CD4-positive, CD25-positive, alpha-beta regulatory T cell (primary cell): ENCODE results near the gene SLF2. TPM values are rescaled to one million over a fixed set of nuclear protein-coding genes. Genes with fewer than 3 reads are reported as not detected.

ENCODE experiments used
- ATAC-seq, 2 donors: fragments of 150-1000 bp; cut with Tn5 transposase; one replicate each; pipeline ENCODE4 v1.10.0; 2021; ENCODE audit warnings: low read depth in 2 of 2, moderate number of reproducible peaks in 2 of 2, moderate library complexity in 1 of 2
- DNase-seq, 3 donors: peaks; one replicate each; pipeline versions ENCODE4 v3.0.0 to v3.0.0-alpha.2; 2012 to 2022; ENCODE audit warnings: mixed read lengths in 1 of 3
- H3K27ac ChIP-seq: one replicate; pipeline ENCODE4 v1.7.0; 2013; ENCODE audit warnings: mild to moderate bottlenecking, low read length; ENCODE audit not compliant: insufficient read depth, poor library complexity, severe bottlenecking
- H3K27me3 ChIP-seq: one replicate; pipeline ENCODE4 v1.7.0; 2013; ENCODE audit warnings: low read length; ENCODE audit not compliant: control insufficient read depth, insufficient read depth
- H3K36me3 ChIP-seq: one replicate; pipeline ENCODE4 v1.7.0; 2013; ENCODE audit warnings: mild to moderate bottlenecking, low read length, moderate library complexity; ENCODE audit not compliant: control insufficient read depth, insufficient read depth
- H3K4me1 ChIP-seq: 2 replicates; pipeline ENCODE4 v1.7.0; 2013; ENCODE audit warnings: mild to moderate bottlenecking, low read length; ENCODE audit not compliant: insufficient read depth, control insufficient read depth, poor library complexity, severe bottlenecking
- H3K4me3 ChIP-seq: one replicate; pipeline ENCODE4 v1.7.0; 2013; ENCODE audit warnings: low read depth, mild to moderate bottlenecking, low read length, moderate library complexity
- H3K9me3 ChIP-seq, 2 experiments: 1 replicate in 1 of 2; 2 replicates in 1 of 2; pipeline ENCODE4 v1.7.0; 2013; ENCODE audit warnings: low read length in 2 of 2, mild to moderate bottlenecking in 1 of 2, moderate library complexity in 1 of 2; ENCODE audit not compliant: control insufficient read depth in 2 of 2
- H3K27ac Mint-ChIP-seq, 3 donors: one replicate each; pipeline ENCODE4 v1.8.0; 2020 to 2022; ENCODE audit warnings: mild to moderate bottlenecking in 3 of 3, mixed read lengths in 3 of 3, moderate library complexity in 2 of 3
- H3K27me3 Mint-ChIP-seq: one replicate; pipeline ENCODE4 v1.8.0; 2022; ENCODE audit warnings: mild to moderate bottlenecking, mixed read lengths
- H3K36me3 Mint-ChIP-seq: one replicate; pipeline ENCODE4 v1.8.0; 2020; ENCODE audit warnings: mixed read lengths
- H3K4me1 Mint-ChIP-seq, 4 donors: one replicate each; pipeline ENCODE4 v1.8.0; 2020 to 2022; ENCODE audit warnings: mixed read lengths in 4 of 4, mild to moderate bottlenecking in 1 of 4
- H3K4me3 Mint-ChIP-seq, 4 donors: one replicate each; pipeline ENCODE4 v1.8.0; 2020 to 2022; ENCODE audit warnings: mild to moderate bottlenecking in 4 of 4, mixed read lengths in 4 of 4, moderate library complexity in 3 of 4
- H3K9me3 Mint-ChIP-seq, 7 donors: one replicate each; pipeline ENCODE4 v1.8.0; 2020 to 2022; ENCODE audit warnings: mixed read lengths in 7 of 7, mild to moderate bottlenecking in 3 of 7, moderate library complexity in 2 of 7
- polyA plus RNA-seq, 4 donors: library from polyadenylated mRNA; unstranded; fragments of 300-500 nt; fragmentation: Illumina TruSeq; gene quantifications; one replicate each; pipeline ENCODE4 v1.2.3, GENCODE V29; 2021
- total RNA-seq: library from RNA; stranded (reverse); gene quantifications from one replicate; pipeline ENCODE4 v1.2.3, GENCODE V29; 2022

Gene SLF2
- total and polyA plus RNA-seq, 5 donors from 2014 or later: 10.3 to 23.2 (median 10.6) TPM

DNA sequence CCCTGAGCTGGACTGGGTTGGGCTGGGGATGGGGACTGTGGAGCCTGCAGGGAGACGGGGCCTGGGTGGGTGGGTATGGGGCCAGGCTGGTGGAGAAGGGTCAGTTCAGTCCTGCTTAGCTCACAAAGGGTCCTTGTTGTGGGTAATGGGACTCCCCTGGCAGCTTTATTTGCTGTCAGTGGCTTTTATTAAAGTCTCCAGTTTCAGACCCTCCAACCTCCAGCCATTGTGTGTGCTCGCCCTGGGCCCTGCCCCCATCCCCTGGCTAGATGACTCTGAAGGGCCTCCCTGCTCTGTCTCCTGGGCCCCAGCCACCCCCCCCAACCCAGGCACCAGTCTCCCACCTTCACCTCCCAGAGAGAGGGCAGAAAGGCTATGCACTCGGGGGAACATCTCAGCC, 44.4 kb upstream of the SLF2 start:
- H3K36me3 ChIP-seq: no peaks in the 10 kb centered on the region
- peaks cover 21% of the 10 kb centered on the region for H3K27me3 Mint-ChIP-seq
- H3K27ac Mint-ChIP-seq: no peak overlapping the region
- H3K4me3 Mint-ChIP-seq: no peak overlapping the region
- no peaks in the 10 kb centered on the region for H3K9me3 ChIP-seq
- H3K9me3 Mint-ChIP-seq: peaks cover 0 to 2% (median 0%) of the 10 kb centered on the region in 7 donors
- no peak for DNase-seq
- H3K27me3 ChIP-seq: no peaks in the 10 kb centered on the region
- H3K36me3 Mint-ChIP-seq: no peaks in the 10 kb centered on the region
- H3K27ac ChIP-seq: no peak overlapping the region
- peaks cover 0 to 2% (median 0%) of the 10 kb centered on the region in 4 donors for H3K4me1 Mint-ChIP-seq
- ATAC-seq: no peak
- H3K4me1 ChIP-seq: no peaks in the 10 kb centered on the region
- H3K4me3 ChIP-seq: no peak overlapping the region

DNA sequence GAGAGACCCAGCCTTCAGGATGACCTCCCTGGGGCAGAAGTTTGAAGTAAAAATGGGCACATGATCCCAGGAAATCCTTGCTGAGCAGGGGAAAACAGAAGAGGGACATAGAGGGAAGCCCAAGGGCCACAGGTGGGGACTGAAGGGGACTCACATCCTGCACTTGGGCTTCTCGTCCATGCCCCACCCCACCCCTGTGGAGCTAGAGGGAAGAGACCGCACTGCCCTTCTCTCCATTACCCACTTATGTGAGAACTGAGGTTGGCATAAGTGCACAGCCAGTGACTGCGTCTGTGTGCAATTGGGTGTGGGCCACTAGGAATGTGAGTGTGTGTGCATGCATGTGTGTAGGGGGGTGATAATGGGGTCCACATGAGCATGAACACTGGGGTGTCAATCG, 43.4 kb upstream of the SLF2 start:
- H3K36me3 Mint-ChIP-seq: no peaks in the 10 kb centered on the region
- peaks cover 0 to 2% (median 0%) of the 10 kb centered on the region in 7 donors for H3K9me3 Mint-ChIP-seq
- H3K27ac Mint-ChIP-seq: peak overlapping the region in 1 of 3 donors; percentile 2
- Histone ChIP-seq H3K4me1 (no peaks in the 10 kb centered on the region), H3K36me3 (no peaks in the 10 kb centered on the region), H3K9me3 (no peaks in the 10 kb centered on the region), H3K4me3 (no peak overlapping the region), H3K27me3 (no peaks in the 10 kb centered on the region), H3K27ac (no peak overlapping the region)
- peaks cover 0 to 2% (median 0%) of the 10 kb centered on the region in 4 donors for H3K4me1 Mint-ChIP-seq
- peaks cover 21% of the 10 kb centered on the region for H3K27me3 Mint-ChIP-seq
- no peak for DNase-seq
- no peak for ATAC-seq
- H3K4me3 Mint-ChIP-seq: no peak overlapping the region

- H3K27me3 Mint-ChIP-seq: peaks cover 12% of the 10 kb centered on the region
- no peak overlapping the region for H3K4me3 Mint-ChIP-seq
- no peak overlapping the region for H3K27ac Mint-ChIP-seq
- ATAC-seq (peak in 1 of 2 donors; percentile 31), DNase-seq (peak; percentile 9 to 53 (median 17))
- H3K9me3 Mint-ChIP-seq: peaks cover 0 to 2% (median 0%) of the 10 kb centered on the region in 7 donors
- H3K4me1 Mint-ChIP-seq: peaks cover 0 to 2% (median 0%) of the 10 kb centered on the region in 4 donors
- Histone ChIP-seq H3K9me3 (no peaks in the 10 kb centered on the region), H3K27ac (no peak overlapping the region), H3K4me1 (no peaks in the 10 kb centered on the region), H3K27me3 (no peaks in the 10 kb centered on the region), H3K4me3 (no peak overlapping the region), H3K36me3 (no peaks in the 10 kb centered on the region)
- no peaks in the 10 kb centered on the region for H3K36me3 Mint-ChIP-seq
Measured at GRCh38 chr10:100872034-100872791, 40.5 kb upstream of the SLF2 start.

- no peak overlapping the region for H3K4me3 Mint-ChIP-seq
- Histone ChIP-seq H3K36me3 (no peaks in the 10 kb centered on the region), H3K4me3 (no peak overlapping the region), H3K9me3 (no peaks in the 10 kb centered on the region), H3K27me3 (no peaks in the 10 kb centered on the region), H3K4me1 (no peaks in the 10 kb centered on the region), H3K27ac (no peak overlapping the region)
- no peaks in the 10 kb centered on the region for H3K36me3 Mint-ChIP-seq
- no peak overlapping the region for H3K27ac Mint-ChIP-seq
- DNase-seq (no peak), ATAC-seq (no peak)
- H3K27me3 Mint-ChIP-seq: peaks cover 9% of the 10 kb centered on the region
- peaks cover 0 to 2% (median 0%) of the 10 kb centered on the region in 4 donors for H3K4me1 Mint-ChIP-seq
- H3K9me3 Mint-ChIP-seq: peaks cover 0 to 2% (median 0%) of the 10 kb centered on the region in 7 donors
Measured at GRCh38 chr10:100873146-100873826, 39.5 kb upstream of the SLF2 start.

- H3K4me3 ChIP-seq: no peak overlapping the region
- ATAC-seq (no peak), DNase-seq (no peak)
- H3K4me3 Mint-ChIP-seq: no peak overlapping the region
- peaks cover 0 to 2% (median 0%) of the 10 kb centered on the region in 4 donors for H3K4me1 Mint-ChIP-seq
- no peak overlapping the region for H3K27ac Mint-ChIP-seq
- no peaks in the 10 kb centered on the region for H3K27me3 ChIP-seq
- no peaks in the 10 kb centered on the region for H3K4me1 ChIP-seq
- no peak overlapping the region for H3K27ac ChIP-seq
- H3K27me3 Mint-ChIP-seq: peaks cover 9% of the 10 kb centered on the region
- H3K36me3 ChIP-seq: no peaks in the 10 kb centered on the region
- H3K36me3 Mint-ChIP-seq: no peaks in the 10 kb centered on the region
- no peaks in the 10 kb centered on the region for H3K9me3 ChIP-seq
- peaks cover 0 to 2% (median 0%) of the 10 kb centered on the region in 7 donors for H3K9me3 Mint-ChIP-seq
Measured at GRCh38 chr10:100873827-100874326, 38.9 kb upstream of the SLF2 start.

- Mint-ChIP-seq H3K27me3 (peaks cover 9% of the 10 kb centered on the region), H3K36me3 (no peaks in the 10 kb centered on the region), H3K4me3 (no peak overlapping the region), H3K4me1 (peaks cover 0 to 2% (median 0%) of the 10 kb centered on the region in 4 donors), H3K9me3 (peaks cover 0 to 2% (median 0%) of the 10 kb centered on the region in 7 donors), H3K27ac (no peak overlapping the region)
- H3K9me3 ChIP-seq: no peaks in the 10 kb centered on the region
- no peaks in the 10 kb centered on the region for H3K4me1 ChIP-seq
- H3K27me3 ChIP-seq: no peaks in the 10 kb centered on the region
- no peak overlapping the region for H3K27ac ChIP-seq
- DNase-seq (no peak), ATAC-seq (no peak)
- H3K36me3 ChIP-seq: no peaks in the 10 kb centered on the region
- H3K4me3 ChIP-seq: no peak overlapping the region
Measured at GRCh38 chr10:100874702-100875483, 37.9 kb upstream of the SLF2 start.

DNA sequence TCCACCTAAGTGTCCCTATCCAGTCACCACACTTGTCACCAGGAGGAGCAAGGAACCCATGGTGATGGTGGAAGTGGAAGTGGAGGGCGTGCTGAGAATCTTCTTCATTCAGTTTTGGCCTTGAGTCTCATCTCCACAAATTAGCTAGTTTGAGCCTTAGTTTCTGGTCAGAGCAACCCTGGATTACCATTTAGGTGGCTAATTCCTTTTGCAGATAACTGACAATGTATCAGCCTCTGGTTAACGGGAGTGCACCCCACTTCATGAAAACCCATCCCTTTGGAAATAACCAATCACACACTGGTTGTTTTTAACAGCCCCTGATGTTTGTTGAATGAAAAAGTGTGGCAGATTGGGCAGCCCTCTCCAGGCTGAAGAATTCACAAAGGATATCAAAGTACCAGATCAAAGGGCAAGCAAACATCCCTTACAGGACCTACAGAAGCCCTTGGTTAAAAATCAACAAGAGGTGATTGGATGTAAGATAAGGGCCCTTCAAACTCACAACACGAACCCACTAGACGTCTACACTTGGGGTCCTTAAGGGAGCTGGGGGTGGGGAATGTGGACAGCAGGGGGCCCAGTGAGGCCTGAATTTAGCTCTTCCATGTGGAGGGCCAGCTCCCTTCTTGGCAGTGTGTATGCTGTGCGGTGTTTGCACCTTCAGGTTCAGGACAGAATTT, 37.1 kb upstream of the SLF2 start:
- Mint-ChIP-seq H3K27ac (no peak overlapping the region), H3K4me1 (peaks cover 0 to 2% (median 0%) of the 10 kb centered on the region in 4 donors)

More for the DNA sequence above, 37.1 kb upstream of the SLF2 start:
- no peaks in the 10 kb centered on the region for H3K4me1 ChIP-seq
- no peak overlapping the region for H3K27ac ChIP-seq
- Mint-ChIP-seq H3K4me3 (peak overlapping the region in 1 of 4 donors; percentile 33), H3K9me3 (peaks cover 0 to 2% (median 0%) of the 10 kb centered on the region in 7 donors), H3K27me3 (peaks cover 12% of the 10 kb centered on the region), H3K36me3 (no peaks in the 10 kb centered on the region)
- H3K36me3 ChIP-seq: no peaks in the 10 kb centered on the region
- no peaks in the 10 kb centered on the region for H3K27me3 ChIP-seq
- DNase-seq (no peak), ATAC-seq (no peak)
- H3K9me3 ChIP-seq: no peaks in the 10 kb centered on the region
- no peak overlapping the region for H3K4me3 ChIP-seq
